ENCODE measurements around the gene KIAA1671.

KIAA1671 gene

DNA sequence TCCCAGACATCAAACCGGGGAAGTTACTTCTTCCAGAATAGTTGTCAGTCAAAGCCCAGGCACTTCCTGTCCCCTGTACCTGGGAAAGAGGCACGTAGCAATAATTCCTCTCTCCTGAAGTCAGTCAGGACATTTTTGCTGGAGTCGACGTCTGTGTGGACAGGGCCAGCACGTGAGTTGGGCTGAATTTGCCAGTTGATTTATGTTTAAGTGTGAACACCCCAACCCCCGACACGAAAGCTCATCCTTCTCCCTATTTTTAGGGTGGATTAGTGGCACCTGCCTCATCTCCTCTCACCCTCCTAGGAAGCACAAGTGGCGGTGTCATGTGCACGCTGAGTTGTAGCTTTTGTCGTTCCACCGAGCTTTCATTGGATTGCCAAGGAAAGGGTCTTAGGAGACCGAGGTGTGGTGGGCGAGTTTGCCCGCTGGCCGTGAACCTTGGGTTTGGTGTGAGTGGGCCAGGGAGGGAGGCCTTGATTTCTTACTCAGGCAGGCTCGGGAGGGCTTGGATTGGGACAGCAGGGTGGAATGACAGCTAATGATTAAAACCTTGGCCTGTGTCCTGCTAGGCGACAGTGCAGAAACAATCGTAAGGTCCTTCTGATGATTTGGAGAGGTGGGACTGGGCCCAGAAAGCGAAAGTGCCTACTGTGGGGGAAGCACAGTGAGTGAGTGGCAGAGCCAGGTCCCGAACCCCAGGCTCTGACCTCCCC, 160.2 kb downstream of the KIAA1671 start:
- no peak for DNase-seq (ENCODE audit: low read depth, low spot score)

DNA sequence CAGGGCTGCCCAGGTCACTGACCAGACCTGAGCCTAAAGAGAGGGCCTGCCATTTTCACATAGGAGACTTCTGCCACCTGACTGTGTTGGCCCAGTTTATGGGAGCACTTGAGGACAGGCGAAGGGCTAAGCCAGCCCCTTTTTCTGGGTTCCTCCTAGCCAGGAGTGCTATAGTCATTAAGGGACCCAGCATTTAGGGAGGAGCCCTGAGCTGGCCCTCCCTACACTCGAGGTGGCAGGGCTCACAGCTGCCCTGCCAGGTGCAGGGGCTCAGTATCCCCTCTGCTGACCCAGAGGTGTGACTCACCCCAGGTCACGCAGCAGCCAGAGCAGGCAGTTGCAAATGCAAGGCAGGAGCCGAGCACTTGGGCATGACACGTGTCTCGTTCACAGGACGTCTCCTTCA, 160.8 kb downstream of the KIAA1671 start:
- no peak for DNase-seq (ENCODE audit: low read depth, low spot score)

DNA sequence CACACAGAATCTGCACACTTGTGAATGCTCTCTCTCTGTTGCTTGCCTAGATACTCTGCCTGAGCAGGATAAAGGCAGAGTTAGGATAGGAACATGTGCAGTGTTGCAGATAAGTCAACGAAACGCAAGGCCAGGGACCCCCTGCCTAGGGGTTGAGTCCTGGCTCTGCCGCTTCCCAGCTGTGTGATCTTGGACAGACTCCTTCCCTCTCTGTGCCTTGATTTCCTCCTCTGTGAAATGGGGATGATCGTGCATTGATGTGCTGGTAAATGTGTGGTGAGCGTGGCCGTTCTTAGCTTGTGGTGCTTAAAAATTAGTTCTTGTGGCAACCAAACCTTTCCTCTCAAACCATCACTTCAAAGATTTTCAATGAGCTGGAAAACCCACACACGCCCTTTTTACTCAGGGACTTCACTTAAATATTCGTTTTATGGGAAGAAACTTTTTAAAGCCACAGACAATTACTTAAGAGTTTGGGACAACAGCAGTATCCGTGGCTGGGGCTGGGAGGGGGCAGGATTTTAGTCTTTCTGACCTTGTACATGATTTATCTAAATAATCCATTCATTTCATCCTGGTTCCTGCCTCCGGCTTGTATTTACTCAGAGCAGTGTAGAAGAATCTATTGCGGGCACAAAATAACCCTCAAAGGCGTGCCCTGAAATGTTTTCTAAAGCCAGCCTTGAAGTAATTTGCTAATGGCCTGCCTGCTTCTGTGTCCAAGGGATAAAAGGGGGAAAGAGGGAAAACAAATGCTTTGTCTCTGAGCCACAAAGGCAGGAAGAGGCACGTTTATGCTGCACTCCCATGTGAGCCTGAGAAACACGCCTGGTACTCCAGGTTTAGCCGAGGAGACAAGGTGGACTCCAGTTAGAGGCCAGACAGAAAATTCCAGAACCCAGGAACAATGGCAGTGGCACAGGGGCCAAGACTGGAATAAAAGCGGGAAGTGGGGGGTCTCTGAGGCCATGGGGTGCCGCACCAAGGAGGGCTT, 162.2 kb downstream of the KIAA1671 start:
- DNase-seq (ENCODE audit: low read depth, low spot score): no peak

GRCh38 chr22:25119609-25120008, 167.1 kb downstream of the KIAA1671 start:
- no peak for DNase-seq (ENCODE audit: low read depth, low spot score)

- no peak for DNase-seq (ENCODE audit: low read depth, low spot score)
Observed at GRCh38 chr22:25120093-25120561, 167.6 kb downstream of the KIAA1671 start.

DNA sequence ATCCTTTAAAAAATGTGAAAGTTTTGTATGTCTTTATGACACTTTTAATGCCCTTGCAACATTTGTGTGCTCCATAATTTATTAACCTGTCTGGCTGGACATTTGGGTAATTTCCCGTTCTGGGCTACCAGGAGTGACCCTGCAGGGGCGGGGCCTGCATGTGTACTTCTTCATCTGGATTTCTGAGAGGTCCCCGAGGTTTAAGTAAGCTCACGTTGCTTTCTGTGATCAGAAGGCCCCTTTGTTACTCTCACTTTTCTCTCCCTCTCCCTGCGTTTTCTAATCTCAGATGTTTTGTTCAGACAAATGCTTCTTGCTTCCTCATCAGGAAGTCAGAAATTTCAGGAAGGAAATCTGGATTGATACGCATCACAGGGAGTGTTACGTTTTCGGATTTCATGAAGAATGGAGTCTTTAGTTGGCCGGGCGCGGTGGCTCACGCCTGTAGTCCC, 168.3 kb downstream of the KIAA1671 start:
- no peak for DNase-seq (ENCODE audit: low read depth, low spot score)

DNA sequence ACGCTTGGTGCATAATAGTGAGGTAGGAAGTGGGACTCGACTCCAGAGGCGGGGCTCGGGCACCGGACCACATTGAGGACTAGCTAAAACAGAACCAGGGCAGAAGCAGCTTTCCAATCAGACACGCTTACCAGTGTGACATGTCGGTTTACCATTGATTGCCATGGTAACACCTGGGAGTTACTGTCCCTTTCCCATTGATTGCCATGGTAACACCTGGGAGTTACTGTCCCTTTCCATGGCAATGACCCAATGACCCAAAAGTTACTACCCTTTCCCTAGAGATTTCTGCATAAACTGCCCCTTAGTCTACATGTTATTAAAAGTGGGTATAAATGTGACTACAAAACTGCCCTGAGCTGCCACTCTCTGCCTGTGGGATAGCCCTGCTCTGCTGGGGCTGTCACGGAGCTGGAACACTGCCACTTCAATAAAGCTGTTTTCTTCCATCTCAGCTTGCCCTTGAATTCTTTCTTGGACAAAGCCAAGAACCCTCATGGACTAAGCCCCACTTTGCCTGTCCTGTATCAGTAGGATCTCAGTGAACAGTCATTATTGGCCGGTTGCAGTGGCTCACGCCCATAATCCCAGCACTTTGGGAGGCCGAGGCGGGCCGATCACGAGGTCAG, 169.7 kb downstream of the KIAA1671 start:
- DNase-seq (ENCODE audit: low read depth, low spot score): no peak

DNA sequence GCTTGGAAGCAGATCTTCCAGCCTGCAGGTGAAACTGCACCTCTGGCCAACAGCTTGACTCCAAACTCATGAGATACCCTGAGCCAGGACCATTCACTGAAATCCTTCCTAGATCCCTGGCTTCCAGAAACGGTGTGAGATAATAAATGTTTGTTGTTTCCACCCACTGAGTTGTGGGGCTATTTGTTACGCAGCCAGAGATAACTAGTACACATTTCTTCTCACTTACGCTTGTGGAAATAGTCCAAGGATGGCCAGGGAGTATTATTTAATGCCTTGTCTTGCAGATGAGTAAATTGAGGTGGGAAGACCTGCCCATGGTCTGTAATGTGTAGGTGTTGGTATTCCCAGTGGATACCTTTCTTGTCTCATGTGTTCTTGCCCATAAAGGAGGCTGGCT, 171.2 kb downstream of the KIAA1671 start:
- no peak for DNase-seq (ENCODE audit: low read depth, low spot score)

- no peak for DNase-seq (ENCODE audit: low read depth, low spot score)
Observed at GRCh38 chr22:25125693-25126357, 173.3 kb downstream of the KIAA1671 start.

DNA sequence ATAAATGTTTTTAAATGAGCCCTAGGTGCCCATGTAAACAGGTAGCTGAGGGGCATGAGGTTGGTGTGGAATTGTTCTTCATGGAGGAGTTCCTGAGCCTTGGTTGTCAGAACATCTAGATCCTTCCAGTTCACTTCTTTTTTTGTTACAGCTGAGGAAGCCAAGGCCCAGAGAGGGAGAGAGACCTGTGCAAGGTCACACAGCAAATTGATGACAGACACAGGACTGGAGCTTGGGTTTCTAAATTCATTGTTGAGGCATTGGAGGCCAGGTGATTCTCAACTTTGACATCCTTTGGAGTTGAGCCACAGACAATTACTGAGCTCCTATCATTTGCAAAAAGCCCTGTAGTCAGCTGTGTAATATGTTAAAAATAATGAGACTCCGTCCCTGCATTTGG, 174.0 kb downstream of the KIAA1671 start:
- no peak for DNase-seq (ENCODE audit: low read depth, low spot score)

DNA sequence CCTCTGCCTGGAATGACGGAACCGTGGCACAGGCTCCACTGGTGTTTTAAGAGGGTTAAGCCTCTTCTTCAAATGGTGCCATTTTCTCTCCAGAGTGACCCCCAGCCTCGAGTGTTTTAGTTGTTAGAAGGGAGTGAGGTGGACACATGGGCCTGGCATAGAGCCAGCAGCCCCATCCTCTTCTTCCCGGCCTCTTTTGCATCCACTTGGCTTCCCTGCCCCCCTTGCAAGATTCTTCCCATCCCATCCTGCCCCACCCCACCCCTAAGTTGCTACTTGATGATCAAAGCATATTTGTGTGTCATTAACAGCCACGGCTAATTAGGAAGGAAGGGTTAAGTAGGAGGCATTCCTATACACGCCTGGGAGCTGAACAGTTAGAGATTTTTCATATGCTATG, 174.8 kb downstream of the KIAA1671 start:
- DNase-seq (ENCODE audit: low read depth, low spot score): no peak

- no peak for DNase-seq (ENCODE audit: low read depth, low spot score)
Observed at GRCh38 chr22:25130462-25130861, 177.9 kb downstream of the KIAA1671 start.

DNA sequence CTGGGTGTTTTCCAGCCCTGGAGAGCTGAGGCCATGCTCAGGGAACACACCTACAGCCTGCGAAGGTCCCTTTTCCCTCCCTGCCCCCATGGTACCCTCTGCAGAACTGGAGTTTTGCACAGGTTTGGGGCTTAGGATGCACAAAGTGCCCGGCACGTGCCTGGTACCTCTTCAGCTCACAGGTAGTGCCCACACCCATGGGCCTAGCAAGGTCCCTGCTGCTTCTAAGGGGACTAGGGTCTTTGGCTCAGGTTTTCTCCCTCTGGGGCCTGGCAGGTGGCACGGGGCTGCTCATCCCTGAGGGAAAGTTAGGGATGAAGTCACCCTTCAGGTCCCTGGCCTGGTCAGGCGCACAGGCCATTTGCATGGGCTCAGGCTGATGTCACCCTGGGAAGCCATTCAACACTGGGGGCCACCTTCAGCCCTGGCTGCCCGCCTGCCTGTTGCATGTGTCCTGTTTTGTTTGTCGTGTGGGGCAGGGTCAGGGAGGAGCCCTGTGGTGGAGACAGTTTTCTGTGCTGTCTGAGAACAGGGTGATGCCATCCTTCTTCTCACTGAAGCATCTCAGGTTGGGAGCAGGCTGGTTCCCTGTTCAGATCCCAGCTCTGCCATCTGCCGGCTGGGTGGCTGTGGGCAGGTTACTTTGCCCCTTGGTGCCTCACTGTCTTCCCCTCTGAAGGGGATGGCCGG, 178.8 kb downstream of the KIAA1671 start:
- no peak for DNase-seq (ENCODE audit: low read depth, low spot score)

DNA sequence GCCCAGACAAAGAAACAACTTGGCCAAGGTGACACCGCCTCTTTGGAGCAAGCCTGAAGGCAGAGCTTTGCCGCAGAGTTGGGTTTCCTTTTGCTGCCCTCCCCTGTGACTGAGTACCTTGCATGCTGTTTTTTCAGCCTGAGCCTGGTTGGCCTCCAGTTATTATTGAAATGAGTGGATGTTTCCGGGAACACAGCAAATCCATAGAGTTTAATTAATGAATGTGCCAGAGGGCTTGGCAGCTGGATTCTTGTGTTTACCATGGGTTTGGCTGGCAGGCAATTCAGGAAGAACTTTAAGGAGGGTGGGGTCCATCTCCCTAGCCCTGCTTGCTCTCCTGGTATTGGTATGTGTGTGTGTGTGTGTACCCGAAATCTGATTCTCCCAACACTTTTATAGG, 181.5 kb downstream of the KIAA1671 start:
- no peak for DNase-seq (ENCODE audit: low read depth, low spot score)

- no peak for DNase-seq (ENCODE audit: low read depth, low spot score)
Observed at GRCh38 chr22:25134451-25134850, 181.9 kb downstream of the KIAA1671 start.

- DNase-seq (ENCODE audit: low read depth, low spot score): no peak
Observed at GRCh38 chr22:25136953-25137576, 184.5 kb downstream of the KIAA1671 start.

DNA sequence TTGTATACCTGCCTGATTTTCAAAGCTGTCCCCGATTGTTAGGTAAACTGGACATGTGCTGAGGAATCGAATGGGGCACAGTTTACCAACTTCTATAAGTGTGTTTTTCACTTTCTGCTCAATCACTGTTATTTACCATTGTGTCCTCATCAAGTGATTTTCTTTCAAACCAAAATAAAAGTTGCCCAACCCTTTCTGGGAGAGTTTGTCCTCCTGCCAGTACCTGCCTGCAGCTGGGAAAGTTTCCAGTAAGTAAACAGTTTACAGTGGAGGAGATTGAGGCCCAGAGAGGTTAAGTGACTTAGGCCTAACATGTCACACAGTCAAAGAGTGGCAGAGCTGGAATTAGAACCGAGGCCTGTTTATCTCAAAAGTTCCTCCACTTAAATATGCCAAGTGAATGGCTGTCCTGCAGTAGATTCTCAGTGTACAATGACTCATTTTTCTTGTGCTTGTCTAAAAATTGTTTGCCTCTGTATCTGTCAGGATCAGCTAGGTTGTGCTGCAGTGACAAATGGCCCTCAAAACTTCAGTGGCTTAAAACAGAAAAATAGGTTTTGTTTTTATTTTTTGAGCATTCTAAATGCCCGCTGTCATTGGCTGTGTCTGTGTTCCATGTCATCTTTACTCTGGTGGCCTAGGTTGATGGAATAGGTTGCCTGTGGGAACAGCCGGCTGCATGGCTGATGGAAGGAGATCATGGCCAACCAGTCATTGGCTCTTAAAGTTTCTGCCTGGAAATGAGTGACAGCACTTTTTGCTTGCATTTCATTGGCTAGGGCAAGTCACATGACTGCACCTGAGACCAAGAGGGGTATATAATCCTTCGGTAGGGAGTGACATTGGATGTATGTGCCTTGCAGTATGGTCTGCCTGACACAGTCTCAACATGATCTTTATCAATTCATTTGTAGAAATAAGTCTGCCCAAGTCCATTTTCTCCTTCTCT, 185.3 kb downstream of the KIAA1671 start:
- no peak for DNase-seq (ENCODE audit: low read depth, low spot score)

GRCh38 chr22:25139062-25139461, 186.5 kb downstream of the KIAA1671 start:
- DNase-seq (ENCODE audit: low read depth, low spot score): no peak

GRCh38 chr22:25142102-25142501, 189.6 kb downstream of the KIAA1671 start:
- no peak for DNase-seq (ENCODE audit: low read depth, low spot score)
